ENCODE measurements around the gene ANGPTL4. TPM values are rescaled to one million over a fixed set of nuclear protein-coding genes. Genes with fewer than 3 reads are reported as not detected.

The ANGPTL4 gene
- total and polyA plus RNA-seq, 2 experiments from 2014 or later = 1.9 to 2.2 TPM

GRCh38 chr19:8367327-8368001, 3.5 kb downstream of the ANGPTL4 start (continued):
- TF ChIP-seq ZNF462 (CRISPR knock-in tag; IDR thresholded peaks at IDR 0.05) (no peak), STAT1 (IDR thresholded peaks at IDR 0.05; ENCODE audit: unreplicated experiment) (no peak), NANOG (IDR thresholded peaks at IDR 0.05; ENCODE audit: borderline replicate concordance) (no peak), ZNF331 (CRISPR knock-in tag; IDR thresholded peaks at IDR 0.05; ENCODE audit: low read depth) (no peak)

GRCh38 chr19:8370176-8371010, 6.4 kb downstream of the ANGPTL4 start:
- Mint-ChIP-seq H3K36me3 (ENCODE audit: low read depth) (peaks cover 8% of the 10 kb centered on the region; the same call in 2 of the 3 replicates), H3K4me3 (no peak overlapping the region), H3K27ac (no peak overlapping the region), H3K27me3 (ENCODE audit: insufficient read depth, low read depth, poor library complexity) (peaks cover 25% of the 10 kb centered on the region), H3K4me1 (peaks cover 16% of the 10 kb centered on the region), H3K9me3 (peaks cover 2% of the 10 kb centered on the region; the same call in 1 of the 3 replicates)
- H2AFZ ChIP-seq = no peak overlapping the region
- no peaks in the 10 kb centered on the region for H3K36me3 ChIP-seq (ENCODE audit: insufficient read depth)
- H3K79me2 ChIP-seq (replicated peaks; ENCODE audit: insufficient read depth) = no peaks in the 10 kb centered on the region
- no peak overlapping the region for H3K27ac ChIP-seq (ENCODE audit: low read depth)
- H3K4me2 ChIP-seq = no peak overlapping the region
- no peaks in the 10 kb centered on the region for H3K9me2 ChIP-seq (ENCODE audit: insufficient read depth)
- no peak for ATAC-seq
- DNase-seq (ENCODE audit: low spot score) = no peak
- no peaks in the 10 kb centered on the region for H4K20me1 ChIP-seq (replicated peaks; ENCODE audit: insufficient read depth)
- H3F3A ChIP-seq (replicated peaks; ENCODE audit: low read depth) = 0 out of 2 replicates have a peak, but pooled peaks cover 2% of the 10 kb centered on the region
- no peak overlapping the region for H3K4me3 ChIP-seq
- no peaks in the 10 kb centered on the region; the same call in 1 of the 2 replicates for H3K4me1 ChIP-seq (ENCODE audit: insufficient read depth)
- H3K27me3 ChIP-seq (ENCODE audit: insufficient read depth) = peaks cover 15% of the 10 kb centered on the region
- TF ChIP-seq EZH2 (IDR thresholded peaks at IDR 0.05; ENCODE audit: low read depth, unreplicated experiment) (no peak), EZH2phosphoT487 (IDR thresholded peaks at IDR 0.05; ENCODE audit: unreplicated experiment) (no peak), REST (IDR thresholded peaks at IDR 0.05; ENCODE audit: unreplicated experiment) (no peak)

Measured in GM23338 (cell line).